Ureter (tissue), 1 donor: ENCODE data around the gene CUL3. TPM values are rescaled to one million over a fixed set of nuclear protein-coding genes. Genes with fewer than 3 reads are reported as not detected.
"Not testable (repeated sequence)": the region's sequence is repeated elsewhere in the genome, so short reads cannot be mapped to it uniquely, and the experiment has no call there.

Experiments used
- DNase-seq: peaks from one replicate; pipeline ENCODE4 v3.0.0-alpha.2; 2020; ENCODE audit warnings: low spot score
- total RNA-seq: library from RNA; stranded (reverse); gene quantifications from one replicate; pipeline ENCODE4 v1.2.4, GENCODE V29; 2023
- donor health status: DM: yes; HTN: yes; CAD: no.

Gene CUL3
- 89.5 TPM for total RNA-seq

DNA sequence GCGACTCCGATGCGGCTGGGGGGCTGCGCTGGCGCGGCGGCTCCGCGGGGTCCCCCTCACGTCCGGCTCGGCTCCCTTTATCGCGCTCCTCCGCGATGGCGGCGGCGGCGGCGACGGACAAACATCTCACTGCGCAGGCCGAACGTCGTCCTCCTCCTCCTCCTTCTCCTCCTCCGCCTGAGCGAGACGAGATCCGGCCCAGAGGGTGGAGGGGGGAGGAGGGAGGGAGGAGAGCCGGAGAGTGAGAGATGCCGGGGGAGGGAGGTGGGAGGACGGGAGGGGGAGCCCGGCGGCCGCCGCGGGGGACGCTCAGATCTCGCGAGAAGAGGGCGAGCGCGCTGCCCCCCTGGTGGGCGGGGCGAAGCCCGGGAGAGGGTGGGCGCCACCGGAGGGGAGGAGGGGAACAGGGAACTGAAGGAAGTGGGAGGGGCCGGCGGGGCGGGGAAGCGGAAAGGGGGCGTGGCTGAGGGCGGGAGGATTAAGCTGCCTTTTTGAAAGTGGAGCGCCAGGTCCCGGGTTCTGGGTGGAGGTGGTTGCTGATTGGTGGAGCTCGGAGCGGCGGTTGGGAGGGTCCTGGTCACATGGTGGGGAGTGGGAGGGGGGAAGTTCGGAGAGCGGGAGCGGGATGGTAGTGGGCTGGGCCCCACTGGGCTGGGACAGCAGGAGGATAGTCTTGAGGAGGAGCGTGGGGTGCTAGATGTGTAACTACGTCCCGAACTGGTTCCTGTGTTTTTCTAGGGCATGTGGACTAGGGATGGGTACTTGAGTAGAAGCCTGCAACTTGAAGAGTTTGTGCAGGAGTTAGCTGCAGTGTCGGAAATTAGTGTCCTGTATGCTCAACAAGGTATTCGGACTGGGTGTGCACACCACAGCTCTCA lies at the start of gene CUL3:
CUL3 (minus strand) TSS at position 153 of the 878 bp plus-strand sequence. CDS start 354 bp downstream, outside the sequence.
- peak; percentile 100 for DNase-seq

GRCh38 chr2:224630659-224631550 lies 45.7 kb upstream of the CUL3 start:
- DNase-seq, result no peak

DNA sequence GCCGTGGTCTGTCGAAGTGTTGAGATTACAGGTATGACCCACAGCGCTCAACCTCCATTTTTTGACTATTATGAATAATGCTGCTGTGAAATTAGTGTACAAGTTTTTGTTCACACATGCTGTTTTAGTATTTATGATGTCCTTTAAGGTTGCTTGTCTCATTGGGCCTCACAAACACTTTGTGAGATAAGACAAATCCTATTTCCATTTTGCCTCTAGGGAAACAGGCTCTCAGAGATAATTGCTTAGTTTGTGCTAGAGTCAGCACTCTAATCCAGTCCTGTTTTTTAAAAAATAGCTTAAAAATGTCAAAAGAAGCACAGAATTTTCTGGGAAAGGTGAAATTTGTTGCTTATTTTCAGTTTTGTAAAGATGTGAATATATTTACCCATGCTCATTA lies 43.3 kb upstream of the CUL3 start:
- DNase-seq, result no peak

GRCh38 chr2:224626735-224627134 lies 41.6 kb upstream of the CUL3 start:
- no peak for DNase-seq

- no peak for DNase-seq
These were observed 28.6 kb upstream of the CUL3 start for GRCh38 chr2:224613543-224614286.

GRCh38 chr2:224612578-224612977 lies 27.4 kb upstream of the CUL3 start:
- no peak for DNase-seq

- no peak for DNase-seq
These were observed 26.8 kb upstream of the CUL3 start for GRCh38 chr2:224611938-224612337.

DNA sequence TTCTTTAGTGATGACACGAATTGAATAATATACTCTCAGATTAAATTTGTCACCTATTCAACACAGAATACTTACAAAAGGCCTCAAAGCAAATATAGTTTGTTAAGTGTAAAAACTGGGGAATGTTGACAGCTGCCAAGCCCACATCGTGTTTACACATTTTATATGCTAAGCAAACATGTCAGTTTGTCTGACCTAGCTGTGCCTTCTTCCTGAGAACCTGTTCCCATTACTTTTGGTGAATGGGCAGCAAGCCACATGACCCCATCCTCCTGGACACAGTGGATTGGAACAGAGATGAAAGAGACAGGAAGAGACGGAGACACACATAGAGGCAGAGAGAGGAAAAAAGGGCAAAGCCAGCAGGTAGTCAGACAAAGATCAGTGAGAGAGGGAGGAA lies 22.9 kb upstream of the CUL3 start:
- DNase-seq, result no peak

DNA sequence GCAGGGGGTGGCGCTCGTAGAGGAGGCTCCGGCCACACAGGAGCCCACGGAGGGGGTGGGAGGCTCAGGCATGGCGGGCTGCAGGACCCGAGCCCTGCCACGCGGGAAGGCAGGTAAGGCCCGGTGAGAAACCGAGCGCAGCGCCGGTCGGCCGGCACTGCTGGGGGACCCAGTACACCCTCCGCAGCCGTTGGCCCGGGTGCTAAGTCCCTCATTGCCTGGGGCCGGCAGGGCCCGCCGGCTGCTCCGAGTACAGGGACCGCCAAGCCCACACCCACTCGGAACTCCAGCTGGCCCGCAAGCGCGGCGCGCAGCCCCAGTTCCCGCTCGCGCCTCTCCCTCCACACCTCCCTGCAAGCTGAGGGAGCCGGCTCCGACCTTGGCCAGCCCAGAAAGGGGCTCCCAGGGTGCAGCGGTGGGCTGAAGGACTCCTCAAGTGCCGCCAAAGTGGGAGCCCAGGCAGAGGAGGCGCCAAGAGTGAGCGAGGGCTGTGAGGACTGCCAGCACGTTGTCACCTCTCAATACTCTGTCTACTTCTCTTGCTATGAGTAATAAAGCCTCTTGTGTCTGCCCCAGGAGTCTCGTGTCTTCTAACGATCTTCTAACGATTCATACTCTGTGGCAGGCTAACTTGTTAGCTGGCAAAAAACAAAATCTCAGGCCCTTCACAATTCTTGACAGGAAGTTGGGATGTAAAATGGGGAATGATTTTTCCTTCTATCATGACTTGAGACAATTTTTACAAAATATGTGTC lies 18.8 kb upstream of the CUL3 start:
- not testable (repeated sequence) for DNase-seq

DNA sequence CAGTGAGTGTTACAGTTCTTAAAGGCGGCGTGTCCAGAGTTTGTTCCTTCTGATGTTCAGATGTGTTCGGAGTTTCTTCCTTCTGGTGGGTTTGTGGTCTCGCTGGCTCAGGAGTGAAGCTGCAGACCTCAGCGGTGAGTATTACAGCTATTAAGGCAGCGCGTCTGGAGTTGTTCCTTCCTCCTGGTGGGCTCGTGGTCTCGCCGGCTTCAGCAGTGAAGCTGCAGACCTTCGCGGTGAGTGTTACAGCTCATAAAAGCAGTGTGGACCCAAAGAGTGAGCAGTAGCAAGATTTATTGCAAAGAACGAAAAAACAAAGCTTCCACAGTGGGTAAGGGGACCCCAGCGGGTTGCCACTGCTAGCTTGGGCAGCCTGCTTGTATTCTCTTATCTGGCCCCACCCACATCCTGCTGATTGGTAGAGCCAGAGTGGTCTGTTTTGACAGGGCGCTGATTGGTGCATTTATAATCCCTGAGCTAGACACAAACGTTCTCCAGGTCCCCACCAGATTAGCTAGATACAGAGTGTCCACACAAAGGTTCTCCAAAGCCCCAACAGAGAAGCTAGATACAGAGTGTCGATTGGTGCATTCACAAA lies 17.7 kb upstream of the CUL3 start:
- not testable (repeated sequence) for DNase-seq

- no peak for DNase-seq
These were observed 16.8 kb upstream of the CUL3 start for GRCh38 chr2:224601923-224602322.

GRCh38 chr2:224598678-224599077 lies 13.5 kb upstream of the CUL3 start:
- DNase-seq, result no peak

DNA sequence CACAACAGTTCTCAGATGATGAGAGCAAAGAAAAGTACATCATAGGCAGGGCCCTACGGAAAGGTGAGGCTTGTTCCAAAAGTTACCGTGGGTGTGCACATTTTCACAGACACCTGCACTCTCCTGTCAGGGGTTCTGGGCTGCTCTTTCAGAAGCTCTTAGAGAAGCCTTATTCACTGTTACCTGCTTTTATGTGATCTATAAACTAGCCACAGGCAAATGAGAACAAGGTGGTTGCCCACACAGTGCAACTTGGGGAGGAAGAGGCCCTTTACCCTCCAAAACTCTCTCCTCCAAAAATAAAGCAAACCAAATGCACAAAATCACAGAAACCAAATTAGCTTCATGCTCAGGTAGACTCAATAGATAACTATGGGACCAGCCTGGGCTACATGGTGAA lies 11.1 kb upstream of the CUL3 start:
- DNase-seq, result no peak

DNA sequence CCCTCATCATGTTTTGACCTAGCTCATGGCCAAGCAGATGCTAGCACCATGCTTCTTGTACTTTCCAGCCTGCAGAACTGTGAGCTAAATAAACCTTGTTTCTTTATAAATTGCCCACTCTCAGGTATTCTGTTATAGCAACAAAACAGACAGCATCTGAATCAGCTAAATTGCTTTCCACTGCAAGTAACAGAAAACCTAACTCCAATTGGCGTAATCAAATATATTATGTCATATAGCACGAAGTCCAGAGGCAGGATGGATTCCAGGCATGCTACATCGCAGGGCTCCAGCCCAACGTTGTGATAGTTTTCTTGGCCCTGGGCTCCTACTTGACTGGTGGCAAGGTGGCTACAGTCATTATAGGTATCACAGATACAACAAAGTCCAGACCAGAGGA lies 10.4 kb upstream of the CUL3 start:
- DNase-seq, result no peak

DNA sequence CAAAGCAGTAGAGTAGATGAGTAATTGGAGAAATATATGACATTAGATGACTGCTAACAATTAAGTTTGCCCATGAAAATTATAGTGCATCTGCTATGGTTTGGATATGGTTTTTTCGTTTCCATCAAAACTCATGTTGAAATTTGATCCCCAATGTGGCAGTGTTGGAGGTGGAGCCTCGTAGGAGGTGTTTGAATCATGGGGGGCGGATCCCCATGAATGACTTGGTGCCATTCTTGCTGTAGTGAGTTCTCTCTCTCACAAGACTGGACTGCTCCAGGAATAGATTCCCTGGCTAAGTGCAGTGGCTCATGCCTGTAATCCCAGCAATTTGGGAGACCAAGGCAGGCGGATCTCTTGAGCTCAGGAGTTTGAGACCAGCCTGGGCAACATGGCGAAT lies 9.7 kb upstream of the CUL3 start:
- no peak for DNase-seq

DNA sequence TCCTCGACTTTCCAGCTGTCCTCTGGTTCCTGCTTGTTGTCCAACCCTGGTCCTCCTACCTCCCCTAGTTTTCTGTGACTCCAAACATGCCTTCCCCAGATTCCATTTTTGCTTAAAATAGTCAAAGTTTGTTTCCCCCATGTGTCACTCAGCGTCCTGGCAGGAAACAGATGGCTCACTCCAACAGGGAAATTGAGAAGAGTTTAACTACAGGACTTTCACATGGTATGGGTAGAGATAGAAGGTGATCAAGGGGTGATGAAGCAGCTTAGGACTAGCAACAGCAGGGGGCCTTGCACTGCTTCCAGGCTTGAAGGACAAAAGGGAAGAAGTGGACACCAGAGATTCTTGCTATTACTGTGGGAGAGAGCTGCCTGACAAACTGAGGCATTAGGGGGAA lies 6.1 kb upstream of the CUL3 start:
- no peak for DNase-seq

- DNase-seq, result no peak
These were observed 1.0 kb upstream of the CUL3 start for GRCh38 chr2:224586127-224586695.

- peak; percentile 68 for DNase-seq
These were observed 365 bp downstream of the CUL3 start for GRCh38 chr2:224584785-224585210.

DNA sequence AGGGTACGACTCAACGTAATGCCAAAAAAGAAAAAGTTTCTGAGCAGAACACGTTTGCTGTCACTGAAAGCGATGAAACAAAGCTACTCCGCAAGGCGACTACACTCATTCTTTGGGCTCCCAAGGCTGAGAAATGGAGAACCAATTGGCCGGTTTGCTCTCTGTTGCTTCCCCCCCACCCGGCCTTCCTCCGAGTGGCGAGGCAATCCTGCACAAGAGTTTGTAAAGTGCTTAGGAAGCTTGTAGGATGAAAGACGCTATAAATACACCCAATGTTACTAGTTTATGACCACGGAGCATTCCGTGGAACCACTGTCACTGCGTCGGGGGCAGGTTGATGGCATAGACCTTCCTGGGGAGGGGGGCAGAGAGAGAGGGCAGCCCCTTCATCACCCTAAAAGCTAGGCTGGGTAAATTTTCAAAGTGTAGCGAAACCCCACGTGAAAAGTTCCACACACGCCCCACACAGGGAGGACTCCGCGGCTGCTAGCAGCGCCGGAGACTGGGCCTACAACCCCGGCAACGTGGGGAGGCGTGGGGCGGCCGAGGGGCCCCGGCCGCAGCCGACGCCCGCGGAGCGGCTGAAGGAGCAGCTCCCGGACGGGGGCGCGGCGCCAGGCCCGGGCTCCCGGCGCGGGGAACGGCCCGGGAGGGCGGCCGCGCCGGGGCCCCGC lies 915 bp downstream of the CUL3 start:
- DNase-seq, result peak; percentile 57

GRCh38 chr2:224583033-224583432 lies 2.1 kb downstream of the CUL3 start:
- DNase-seq, result not testable (repeated sequence)
